Lung microvascular endothelial cell (primary cell): ENCODE results near the gene GPR78. TPM values are rescaled to one million over a fixed set of nuclear protein-coding genes. Genes with fewer than 3 reads are reported as not detected.

Experiments used
- DNase-seq, 2 donors: peaks; one replicate each; pipeline versions ENCODE4 v3.0.0 to v3.0.0-alpha.2; 2010; ENCODE audit warnings: low read depth in 2 of 2
- total RNA-seq: library from RNA; depleted of rRNA; stranded (reverse); fragments of >200 nt; gene quantifications from 2 replicates; pipeline ENCODE4 v1.2.1, GENCODE V29; 2014

GPR78 gene
- total RNA-seq, 1 donor from 2014 or later: not detected

DNA sequence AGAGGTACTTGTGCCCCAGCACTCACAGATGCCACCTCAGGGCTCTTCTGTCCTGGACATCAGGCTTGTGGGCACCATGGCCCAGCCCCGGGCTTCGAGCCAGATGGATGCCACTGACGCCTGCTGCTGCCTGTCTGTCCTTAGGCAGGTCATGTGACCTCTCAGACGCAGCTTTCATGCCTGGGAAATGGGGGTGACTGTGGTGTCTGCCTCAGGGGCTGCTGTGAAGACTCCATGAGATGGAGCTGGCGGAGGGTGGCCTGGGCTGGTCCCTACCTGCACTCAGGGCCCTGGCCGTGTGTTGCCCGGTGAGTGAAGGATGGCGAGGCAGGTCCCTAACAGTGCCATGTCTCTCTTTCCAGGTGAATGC, 18.9 kb downstream of the GPR78 start:
- DNase-seq: no peak

DNA sequence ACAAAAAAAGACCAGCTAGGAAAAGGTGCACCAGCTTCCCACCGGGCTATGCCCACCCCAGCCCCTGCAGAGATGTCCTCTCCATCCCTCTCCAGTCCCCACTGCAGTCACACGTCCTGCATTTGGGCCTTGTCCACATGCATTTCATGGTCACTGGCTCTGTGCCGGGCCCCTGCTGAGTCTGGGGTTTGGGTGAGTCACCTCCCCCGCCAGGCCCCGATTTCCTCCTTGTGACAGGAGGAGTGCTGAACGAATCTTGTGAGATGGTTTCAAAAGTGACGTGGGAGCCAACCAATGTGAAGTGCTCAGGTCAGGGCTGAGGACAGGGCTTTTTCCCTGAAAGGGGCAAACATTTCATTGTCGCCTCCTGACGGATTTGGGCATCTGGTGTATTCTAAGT, 19.5 kb downstream of the GPR78 start:
- DNase-seq: peak in 1 of 2 donors; percentile 48

DNA sequence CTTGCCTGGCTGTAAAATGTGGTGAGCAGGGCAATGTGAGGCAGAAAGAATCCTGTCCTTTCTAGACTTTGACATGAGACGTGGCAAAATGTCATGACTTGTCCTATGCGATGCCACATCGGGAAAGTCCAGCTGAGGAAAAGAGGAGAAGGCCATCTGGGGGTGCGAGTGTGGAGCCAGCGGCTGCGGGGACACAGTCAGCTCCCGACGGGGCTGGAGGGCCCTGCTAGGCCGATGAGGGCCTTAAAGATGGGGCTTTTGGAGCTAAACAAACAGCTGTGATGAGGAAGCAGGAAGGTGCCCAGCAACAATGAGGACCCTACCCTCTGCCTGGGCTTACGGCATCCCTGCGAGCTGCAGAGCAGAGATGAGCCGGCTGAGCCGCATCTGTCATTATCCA, 20.1 kb downstream of the GPR78 start:
- DNase-seq: no peak

DNA sequence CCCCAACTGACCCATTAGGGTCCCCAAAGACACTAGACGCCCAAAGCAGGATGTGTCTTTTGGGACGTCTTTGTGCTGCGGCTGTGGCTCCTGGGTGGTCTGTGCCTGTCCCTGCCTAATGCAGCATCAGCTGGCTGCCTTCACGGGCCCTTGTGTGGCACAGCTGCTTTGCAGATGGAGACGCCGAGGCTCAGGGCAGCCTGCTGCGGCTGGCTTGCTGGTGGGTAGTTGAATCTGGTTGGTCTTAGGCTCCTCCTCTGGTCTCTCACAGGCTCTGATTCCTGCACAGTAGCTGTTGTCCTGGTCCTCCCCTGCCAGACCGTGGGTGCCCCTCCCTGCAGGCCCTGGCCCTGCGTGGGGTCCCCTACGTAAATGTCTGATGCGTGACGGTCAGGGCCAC, 20.5 kb downstream of the GPR78 start:
- DNase-seq: no peak

DNA sequence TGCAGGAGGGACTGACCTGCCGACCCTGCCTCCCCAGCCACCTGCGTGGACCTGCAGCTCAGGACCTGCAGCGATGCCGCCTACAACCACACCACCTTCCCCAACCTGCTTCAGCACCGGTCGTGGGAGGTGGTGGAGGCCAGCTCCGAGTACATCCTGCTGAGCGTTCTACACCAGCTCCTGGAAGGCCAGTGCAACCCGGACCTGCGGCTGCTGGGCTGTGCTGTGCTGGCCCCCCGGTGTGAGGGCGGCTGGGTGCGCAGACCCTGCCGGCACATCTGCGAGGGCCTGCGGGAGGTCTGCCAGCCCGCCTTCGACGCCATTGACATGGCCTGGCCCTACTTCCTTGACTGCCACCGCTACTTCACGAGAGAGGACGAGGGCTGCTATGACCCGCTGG, 20.9 kb downstream of the GPR78 start:
- DNase-seq: no peak

DNA sequence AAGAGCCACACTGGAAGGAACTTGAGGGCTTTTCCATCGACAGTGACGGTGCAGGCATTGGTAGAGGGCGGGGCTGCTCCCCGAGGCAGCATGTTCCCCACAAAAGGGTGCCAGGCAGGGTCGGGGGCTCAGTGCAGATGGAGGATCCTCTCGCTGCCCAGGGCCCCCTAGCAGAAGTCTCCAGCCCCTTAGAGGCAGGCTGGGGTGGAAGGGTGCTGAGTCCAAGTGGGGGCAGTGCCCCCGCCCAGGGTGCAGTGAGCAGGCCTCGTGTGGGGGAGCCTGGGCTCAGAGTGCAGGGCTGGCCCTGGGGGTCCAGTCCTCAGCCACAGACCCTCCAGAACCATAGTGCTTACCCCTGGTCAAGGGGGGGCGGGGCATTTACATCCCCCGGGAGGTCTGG, 21.4 kb downstream of the GPR78 start:
- no peak for DNase-seq

DNA sequence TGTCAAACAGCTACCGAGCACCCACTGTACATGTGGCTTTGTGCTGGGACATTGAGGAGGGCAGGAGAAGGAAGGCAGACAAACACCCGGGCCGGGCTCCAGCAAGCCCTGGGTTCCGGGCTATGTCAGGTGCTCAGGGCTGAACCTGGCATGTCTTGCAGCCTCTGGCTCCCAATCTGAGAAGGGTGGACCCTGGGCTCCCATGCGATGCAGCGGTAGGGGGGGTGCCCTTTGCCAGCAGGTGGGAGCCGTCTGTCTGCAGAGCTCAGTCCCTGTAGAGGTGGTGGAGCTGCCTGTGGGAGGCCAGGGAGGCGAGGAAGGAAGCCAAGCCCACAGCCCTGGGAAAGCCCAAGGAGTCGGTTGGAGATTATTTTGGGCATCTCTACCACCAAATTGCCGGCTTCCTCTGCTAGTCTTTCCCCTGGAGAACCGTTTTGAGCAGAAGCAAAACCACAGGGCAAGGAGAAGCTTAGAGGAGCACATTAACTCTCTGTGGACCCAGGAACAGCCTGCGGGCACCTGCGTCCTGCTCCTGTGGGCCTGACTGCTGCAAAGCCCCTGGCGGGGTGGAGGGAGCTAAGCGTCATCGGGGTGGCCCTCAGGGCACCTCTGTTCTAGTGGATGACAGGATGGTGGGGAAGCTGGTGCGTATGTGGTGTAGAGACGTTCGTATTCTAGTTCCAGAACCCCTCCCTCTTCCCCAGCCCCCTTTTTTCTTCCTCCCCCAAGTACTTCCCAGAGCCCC, 22.7 kb downstream of the GPR78 start:
- no peak for DNase-seq

DNA sequence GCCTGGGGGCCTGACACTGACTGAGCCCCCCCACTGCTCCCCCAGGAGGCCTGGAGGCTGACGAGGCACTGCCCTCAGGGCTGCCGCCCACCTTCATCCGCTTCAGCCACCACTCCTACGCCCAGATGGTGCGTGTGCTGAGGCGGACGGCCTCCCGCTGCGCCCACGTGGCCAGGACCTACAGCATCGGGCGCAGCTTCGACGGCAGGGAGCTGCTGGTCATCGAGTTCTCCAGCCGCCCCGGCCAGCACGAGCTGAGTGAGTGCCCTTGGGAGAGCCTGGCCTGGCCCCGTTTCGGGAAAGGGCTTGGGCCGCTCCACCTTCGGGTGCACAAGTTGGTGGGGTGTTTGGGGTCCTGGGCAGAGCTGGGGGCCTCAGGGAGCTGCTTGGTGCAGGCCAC, 23.7 kb downstream of the GPR78 start:
- DNase-seq: no peak

DNA sequence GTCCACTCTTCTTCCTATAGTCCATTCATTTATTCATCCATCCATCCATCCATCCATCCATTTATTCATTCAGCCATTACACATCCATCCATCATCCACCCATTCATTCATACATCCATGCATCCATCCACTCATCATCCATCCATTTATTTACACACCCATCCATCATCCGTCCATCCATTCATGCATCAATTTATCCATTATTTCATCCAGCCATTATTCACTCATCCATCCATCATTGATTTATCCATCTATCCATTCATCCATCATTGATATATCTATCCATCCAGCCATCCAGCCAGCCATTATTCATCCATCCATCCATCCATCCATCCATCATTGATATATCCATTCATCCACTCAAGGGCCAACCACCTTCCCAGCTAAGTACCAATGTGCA, 25.1 kb downstream of the GPR78 start:
- DNase-seq: no peak

DNA sequence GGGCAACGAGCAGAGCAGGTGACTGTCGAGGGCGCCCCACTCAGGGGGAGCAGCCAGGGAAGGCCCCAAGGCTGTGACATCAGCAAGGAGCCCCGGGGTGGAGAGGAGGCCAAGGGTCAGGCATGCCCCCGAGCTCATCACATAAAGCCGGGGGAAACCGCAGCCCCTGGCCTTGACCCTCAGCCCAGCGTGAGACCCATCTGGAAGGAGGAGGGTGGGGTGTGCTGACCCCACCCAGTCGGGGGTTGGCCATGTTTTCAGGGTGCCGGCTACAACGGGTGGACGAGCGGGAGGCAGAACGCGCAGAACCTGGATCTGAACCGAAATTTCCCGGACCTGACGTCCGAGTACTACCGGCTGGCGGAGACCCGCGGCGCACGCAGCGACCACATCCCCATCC, 26.3 kb downstream of the GPR78 start:
- no peak for DNase-seq

DNA sequence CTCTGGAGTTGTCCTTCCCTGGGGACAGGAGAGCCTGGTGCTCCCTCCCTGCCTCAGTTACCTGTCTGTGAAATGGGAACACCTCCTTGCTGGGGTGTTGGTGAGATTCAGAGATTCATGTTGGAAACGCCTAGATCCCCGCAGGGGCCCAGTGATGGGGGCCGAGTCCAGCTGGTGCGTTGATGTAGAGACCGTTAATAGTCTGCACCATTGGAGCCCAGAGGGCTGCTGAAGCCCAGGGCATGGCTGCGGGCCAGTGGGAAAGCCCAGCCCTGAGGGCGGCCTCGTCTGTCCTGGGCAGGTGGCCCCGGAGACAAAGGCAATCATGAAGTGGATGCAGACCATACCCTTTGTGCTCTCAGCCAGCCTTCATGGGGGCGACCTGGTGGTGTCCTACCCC, 26.8 kb downstream of the GPR78 start:
- DNase-seq: no peak

DNA sequence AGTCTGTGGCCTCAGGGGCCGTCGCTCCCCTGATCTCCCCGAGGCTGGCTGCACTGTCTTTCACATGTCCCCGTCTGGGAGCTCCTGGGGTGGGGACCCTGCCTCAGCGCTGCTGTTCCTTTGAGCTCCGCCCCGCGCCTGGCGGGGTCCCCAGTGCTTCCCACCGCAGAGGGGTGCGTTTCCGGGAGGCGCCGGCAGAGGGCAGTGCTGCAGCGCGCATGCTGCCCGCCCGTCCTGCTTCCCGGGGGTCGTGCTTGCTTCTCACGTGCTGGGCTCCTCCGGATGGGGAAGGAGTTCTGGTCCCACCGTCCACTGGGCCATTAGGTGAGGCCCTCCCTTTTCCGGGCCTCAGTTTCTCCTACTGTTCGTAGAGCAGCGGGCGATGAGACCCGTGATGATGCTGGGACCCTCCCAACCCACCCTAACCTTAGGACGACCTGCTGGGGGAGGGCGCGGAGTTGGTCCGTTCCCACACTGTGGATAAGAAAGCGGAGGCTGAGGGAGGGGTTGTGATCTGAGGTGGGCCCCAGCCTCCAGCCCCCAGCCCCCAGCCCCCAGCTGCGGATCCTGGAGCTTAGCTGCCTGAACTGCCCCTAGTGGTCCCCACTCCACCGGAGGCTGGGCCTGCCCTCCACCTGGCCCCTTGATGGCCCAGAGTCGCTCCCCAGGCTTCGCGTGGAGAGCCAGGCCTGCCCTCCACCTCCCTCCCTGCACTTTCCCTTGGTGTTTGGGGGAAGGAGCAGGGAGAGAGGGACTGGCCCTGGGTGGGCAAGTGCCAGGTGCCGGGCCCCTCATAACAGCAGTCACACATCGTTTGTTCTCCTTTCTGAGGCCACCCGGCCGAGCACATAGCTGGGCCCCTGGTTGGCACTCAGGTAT, 27.6 kb downstream of the GPR78 start:
- peak; percentile 5 to 35 for DNase-seq

DNA sequence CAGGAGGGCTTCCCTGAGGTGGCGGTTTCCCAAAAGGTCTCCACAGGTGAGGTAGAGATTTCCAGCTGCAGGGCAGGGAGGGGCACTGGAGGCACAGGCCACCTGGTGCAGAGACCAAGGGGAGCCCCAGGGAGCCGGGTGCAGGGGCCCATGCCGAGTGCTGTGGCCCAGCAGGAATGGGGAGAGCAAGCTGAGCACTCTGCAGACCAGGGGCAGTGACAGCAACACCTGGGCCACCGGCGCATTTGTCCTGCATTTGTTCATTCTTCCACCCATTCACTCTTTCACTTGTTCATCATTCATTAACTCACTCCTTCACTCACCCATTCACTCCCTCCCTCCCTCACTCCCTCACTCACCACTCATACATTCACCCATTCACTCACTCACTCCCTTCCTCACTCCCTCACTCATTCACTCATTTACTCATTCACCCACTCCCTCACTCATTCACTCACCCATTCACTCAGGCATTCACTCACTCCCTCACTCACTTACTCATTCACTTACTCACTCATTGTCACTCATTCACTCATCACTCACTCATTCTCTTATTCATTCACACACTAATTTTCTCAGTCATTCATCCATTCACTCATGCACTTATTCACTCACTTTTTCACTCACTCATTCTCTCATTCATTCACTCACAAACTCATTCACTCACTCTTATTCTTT, 28.7 kb downstream of the GPR78 start:
- no peak for DNase-seq

DNA sequence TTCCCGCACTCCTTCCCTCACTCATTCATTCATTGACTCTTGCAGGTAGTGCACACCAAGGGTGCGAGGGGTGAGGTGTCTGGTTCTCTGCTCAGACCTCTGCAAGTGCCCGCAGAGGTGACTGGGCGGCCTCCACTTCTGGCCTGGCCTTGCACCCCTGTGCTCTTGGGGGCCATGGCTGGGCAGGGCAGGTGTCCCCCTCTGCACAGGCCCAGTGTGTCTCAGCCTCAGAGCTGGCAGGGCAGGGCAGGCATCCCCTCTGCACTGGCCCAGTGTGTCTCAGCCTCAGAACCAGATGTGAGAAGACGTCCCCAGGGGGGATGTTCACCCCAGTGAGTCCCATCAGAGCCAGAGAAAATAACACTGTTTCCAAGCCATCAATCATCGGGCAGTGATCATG, 29.2 kb downstream of the GPR78 start:
- no peak for DNase-seq

DNA sequence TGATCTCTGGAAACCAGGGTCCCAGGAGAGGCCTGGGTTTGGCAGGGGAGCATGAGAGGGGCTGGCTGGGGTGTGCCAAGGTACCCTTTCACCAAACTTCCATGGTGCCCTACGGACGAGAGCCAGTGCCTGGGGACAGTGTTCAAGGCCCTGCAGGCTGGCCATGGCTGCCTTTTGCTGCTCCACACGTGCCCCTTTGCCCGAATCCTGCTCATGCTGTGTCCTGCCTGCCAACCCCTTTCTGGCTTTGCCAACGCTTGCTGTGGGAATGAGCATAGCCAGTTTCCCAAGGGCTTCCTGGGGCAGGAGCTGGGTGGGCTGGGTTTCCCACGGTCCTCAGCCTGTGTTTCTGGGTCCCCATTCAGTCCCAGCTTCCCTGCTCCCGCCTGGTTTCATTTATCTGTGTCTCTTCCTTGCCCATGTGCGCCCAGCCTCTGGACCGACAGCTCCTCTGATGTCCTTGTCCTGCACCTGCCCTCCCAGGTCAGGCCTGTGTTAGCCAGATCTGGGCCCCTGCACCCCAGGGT, 29.7 kb downstream of the GPR78 start:
- no peak for DNase-seq

DNA sequence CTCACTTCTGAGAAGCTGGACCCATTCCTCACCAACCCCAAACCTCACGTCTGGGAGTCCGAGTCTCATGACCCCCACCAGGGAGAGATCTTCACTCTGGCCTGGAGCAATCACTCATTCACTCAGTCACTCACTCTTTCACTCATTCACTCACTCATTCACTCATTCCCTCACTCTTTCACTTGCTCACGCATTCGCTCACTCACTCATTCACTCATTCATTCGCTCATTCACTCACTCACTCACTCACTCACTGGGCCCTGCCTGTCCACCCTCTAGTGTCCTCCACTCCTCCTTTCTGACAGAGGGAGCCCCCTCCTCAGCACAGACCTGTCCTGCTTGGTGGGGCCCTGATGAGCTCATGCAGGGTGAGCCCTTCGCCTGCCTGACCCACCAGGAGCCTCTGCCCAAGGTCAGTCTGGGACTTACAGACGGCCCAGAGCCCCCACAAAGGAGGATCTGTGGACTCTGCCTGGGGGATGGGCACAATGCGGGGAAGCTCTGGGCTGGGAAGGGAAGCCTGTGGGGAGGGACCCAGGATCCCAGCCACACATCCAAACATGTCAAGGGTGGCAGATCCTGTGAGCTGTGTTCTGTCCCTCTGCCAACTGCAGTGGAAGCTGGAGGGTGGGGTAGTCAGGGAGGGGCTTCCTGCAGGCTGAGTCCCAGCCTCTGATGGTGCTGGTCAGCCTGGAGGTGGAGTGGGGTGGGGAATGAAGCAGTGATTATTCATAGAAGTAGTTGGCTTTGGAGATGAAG, 30.8 kb downstream of the GPR78 start:
- DNase-seq: no peak

DNA sequence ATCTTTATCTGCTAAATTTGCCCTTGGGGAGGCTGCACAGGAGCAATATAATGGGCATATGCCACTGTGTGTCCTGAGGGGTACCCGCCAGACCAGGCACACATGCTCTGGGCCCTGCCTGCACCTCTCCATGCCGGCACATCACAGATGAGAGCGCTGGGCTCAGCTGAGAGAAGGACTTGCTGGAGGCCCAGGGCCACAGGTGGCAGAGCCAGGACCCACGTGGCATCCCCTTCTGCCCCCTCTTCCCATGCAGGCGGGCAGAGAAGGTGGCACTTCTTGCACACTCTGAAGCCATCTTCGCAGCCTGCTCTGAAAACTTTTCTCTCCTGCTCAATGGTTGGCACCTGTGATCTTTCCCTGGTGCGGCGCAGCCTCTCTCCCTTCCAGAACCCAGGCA, 32.5 kb downstream of the GPR78 start:
- no peak for DNase-seq

DNA sequence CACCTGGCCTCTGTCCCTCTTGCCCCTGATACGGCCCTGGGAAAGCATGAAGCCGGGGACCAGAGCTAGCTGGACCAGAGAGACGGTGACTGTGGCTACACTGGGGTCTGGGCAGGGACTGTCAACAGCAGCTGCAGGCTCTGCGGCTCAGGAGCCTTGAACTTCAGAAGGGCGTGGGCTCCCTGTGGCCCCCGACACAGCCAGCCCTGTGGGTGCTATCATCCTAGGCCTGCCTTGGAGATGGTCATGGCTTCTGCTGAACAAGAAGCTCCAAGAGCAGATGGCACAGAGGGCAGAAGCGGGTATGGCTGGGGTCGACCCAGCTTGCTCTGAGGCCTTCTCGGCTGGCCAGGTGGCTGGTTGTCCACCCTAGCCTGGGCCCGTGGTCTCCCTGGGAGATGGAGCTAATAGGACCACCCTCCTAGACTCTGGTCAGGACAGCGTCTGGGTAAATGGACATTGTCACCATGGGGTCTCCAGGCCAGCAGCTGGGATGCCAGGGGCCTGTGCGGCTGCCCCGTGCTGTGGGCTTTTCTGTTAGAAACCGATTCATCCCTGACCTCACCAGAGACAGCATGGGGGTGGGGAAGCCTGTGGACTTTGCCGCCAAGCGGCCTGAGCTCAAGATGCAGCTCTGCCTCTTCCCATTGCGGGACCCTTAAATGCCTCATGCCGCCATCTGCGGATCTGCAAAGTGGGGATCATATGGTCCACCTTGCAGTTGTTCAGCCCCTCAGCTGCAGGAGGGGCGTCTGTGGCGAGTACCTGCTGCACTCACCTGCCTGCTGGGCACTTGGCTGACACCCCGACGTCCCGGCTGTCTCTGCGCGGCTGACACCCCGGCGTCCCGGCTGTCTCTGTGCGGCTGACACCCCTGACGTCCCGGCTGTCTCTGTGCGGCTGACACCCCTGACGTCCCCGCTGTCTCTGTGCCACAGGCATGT, 33.5 kb downstream of the GPR78 start:
- no peak for DNase-seq

DNA sequence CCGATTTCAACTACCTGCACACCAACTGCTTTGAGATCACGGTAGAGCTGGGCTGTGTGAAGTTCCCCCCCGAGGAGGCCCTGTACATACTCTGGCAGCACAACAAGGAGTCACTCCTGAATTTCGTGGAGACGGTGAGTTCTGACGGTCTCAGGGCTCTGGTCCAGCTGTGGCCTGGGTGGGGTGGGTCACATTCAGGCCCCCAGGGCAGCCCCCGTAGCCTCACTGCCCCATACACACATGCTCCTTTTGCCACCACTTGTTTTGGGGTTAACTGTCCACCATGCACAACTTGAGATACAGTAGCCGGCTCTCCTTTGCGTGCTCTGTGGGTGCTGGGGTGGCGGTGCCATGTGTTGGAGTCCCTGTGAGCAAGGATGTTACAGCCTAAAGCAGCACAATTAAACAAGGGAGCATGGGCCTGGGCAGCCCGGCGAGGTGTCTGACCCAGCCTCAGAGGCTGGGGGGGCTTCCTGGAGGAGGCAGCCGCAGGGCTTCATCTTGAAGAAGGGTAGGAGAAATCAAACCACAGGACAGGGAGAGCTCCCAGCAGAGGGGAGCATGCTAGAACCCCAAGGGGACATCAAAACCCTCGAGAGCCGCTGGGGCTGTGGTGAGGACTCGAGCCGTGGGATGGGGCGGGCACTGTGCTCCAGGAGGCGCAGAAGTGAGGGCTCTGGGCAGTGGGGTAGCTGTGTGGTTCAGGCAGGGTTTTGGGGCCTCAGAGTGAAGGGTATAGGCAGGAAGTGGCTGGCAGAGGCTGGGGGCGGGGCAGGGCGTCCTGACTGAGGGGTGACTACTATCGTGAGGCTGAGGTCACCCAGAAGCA, 34.4 kb downstream of the GPR78 start:
- DNase-seq: no peak
